K562 treated with DMSO at 1 percent for 4 hours (cell line): ENCODE data around the gene TTLL12. TPM values are rescaled to one million over a fixed set of nuclear protein-coding genes. Genes with fewer than 3 reads are reported as not detected.

ENCODE experiments used
- total RNA-seq: library from RNA; unstranded; fragments of 300-600 nt; gene quantifications from 2 replicates; pipeline ENCODE4 v1.2.3, GENCODE V29; 2022; ENCODE audit not compliant: insufficient read depth

The TTLL12 gene
- total RNA-seq, result 60.4 and 71.7 TPM in 2 replicates

DNA sequence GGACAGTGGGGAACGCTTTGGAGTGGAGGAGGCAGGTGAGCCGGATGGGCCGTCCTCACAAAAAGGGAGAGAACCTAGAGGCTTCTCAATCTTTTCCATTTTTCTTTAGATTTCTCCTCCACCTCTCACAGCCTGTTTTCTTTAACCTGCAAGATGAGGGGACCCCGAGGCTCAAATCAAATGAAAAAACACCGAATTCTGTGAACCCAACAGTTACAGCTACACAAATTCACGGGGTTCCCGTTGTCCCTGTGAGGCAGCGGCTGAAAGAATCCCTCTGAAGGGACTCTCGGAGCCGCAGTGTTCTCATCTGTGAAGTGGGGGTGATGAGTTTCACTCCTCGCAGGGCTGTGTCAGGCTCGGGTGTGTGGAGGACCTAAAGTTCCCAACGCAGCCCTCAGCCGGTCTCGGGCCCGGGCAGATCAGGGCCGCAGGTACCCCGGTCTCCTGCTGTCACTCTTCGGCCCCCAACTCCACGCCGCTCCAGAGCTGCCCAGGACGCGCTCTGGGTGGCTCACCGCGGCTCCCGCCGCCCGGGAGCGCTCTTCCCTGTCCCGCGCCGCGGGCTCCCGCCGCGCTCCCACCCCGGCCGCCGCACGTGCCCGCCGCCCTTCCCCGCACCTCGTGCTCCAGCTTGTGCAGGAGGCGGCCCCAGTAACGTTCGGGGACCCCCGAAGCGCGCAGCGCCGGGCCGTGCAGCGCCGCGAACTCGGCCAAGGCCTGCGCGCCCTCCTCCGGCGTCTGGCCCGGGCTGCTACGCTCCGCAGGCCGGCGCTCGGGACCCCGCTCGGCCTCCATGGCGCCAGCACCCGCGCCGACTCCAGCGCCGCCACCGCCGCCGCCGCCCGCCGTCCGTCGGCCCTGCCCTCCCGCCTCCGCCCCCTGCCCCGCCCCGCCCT is at the start of gene TTLL12:
TTLL12 (minus strand) TSS at position 863 of the 899 bp plus-strand sequence; CDS start at position 798, 65 bp downstream.

DNA sequence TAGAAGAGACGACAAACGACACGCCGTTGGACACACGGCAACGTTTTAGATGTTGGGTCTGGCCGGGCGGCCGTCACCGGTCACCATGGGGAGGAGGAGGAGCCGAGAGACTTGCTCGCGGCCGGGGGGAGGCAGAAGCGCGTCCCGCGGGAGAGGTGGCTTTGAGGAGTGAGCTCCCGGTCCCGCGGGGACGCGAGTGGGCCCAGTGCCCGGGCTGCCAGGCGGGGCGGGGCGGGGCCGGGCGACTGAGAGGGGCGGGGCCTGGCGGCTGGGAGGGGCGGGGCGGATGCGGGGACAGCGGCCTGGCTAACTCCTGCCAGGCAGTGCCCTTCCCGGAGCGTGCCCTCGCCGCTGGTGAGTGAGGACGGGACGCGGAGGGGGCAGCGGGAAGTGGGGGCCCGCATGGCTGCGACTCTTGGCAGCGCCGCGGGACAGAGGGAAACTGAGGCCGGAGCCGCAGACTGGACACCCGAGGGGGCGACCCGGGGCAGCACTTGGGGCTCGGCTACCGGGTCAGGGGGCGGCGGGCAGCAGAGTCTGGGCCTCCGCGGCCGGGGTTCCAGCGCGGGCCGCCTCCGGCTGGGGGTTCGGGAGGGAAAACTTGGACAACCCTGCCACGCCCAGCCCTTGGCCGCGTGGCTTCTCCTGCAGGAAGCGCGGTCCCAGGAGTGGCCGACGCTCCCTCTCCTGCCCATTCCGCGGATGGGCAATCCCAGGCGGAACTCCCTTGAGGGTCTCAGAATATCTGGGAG is 35.5 kb downstream of the TTLL12 start, which contains the start of gene TSPO:
TSPO (plus strand) TSS at position 309 of the 752 bp plus-strand sequence. CDS start 7,680 bp downstream, outside the sequence.

DNA sequence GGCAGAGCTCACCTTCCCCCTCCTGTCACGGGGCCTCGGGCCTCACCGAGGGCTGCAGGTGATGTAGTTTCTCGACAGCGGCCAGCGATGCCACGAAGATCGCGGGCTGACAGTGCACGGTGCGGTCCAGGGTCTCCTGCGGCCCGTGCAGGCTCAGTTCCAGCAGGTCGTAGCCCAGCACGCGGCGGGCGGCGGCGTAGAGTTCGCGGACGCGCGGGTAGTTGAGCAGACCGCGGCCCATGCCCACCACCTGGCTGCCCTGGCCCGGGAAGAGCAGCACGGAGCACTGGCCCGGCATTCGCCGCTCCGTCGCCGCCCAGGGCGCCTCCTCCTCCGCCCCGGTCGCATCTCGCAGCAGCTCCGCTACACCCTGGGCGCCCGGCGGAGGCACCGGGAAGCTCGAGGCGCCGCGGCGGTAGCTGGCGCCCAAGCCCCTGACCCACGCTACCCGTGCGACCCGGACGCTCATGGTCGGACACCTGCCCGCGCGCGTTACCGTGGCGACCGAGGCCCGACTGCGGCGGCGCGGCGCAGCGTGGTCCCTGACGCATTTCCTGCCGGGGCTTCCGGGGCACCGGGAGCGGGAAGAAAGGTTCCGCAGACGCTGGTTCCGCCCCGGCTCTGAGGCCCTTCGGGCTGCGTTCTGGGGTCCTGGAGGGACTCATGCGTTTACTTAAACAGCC is 43.9 kb downstream of the TTLL12 start, which contains the start of gene MCAT:
MCAT (minus strand) TSS at position 519 of the 683 bp plus-strand sequence; CDS start at position 469, 50 bp downstream.

Other genes with a start within 250 kb of the TTLL12 start
- 60.4 and 64.4 TPM in 2 replicates for gene PACSIN2, start 172.0 kb downstream of the TTLL12 start, total RNA-seq
- 1.6 TPM in 1 of 2 replicates, not detected in the other for gene TTLL1, start 97.7 kb downstream of the TTLL12 start, total RNA-seq
- gene BIK, start 76.4 kb downstream of the TTLL12 start, total RNA-seq, result not detected in 2 replicates
- gene MCAT, start 43.7 kb downstream of the TTLL12 start, total RNA-seq, result 5.7 and 15.1 TPM in 2 replicates
- gene TSPO, start 35.6 kb downstream of the TTLL12 start, total RNA-seq, result 128 and 144 TPM in 2 replicates
- gene SCUBE1, start 156.2 kb upstream of the TTLL12 start, total RNA-seq, result not detected in 2 replicates
- gene MPPED1, start 224.9 kb upstream of the TTLL12 start, total RNA-seq, result not detected in 2 replicates